IPS-NIHi7 (cell line): ENCODE measurements around the gene BIN1.

ENCODE experiments used
- DNase-seq: peaks from one replicate; pipeline ENCODE4 v3.0.0; 2012; ENCODE audit warnings: mixed read lengths; ENCODE audit errors: extremely low spot score

Gene BIN1

GRCh38 chr2:127024769-127025358, 82.1 kb downstream of the BIN1 start:
- DNase-seq: peak; percentile 81

- DNase-seq: no peak
Observed at GRCh38 chr2:127023504-127023903, 83.5 kb downstream of the BIN1 start.

- DNase-seq: no peak
Observed at GRCh38 chr2:127022817-127023216, 84.1 kb downstream of the BIN1 start.

- DNase-seq: no peak
Observed at GRCh38 chr2:127020536-127020935, 86.4 kb downstream of the BIN1 start.

- DNase-seq: no peak
Observed at GRCh38 chr2:127017548-127017947, 89.4 kb downstream of the BIN1 start.

- DNase-seq: no peak
Observed at GRCh38 chr2:127016329-127016728, 90.6 kb downstream of the BIN1 start.

- DNase-seq: no peak
Observed at GRCh38 chr2:127015106-127015910, 91.6 kb downstream of the BIN1 start.

GRCh38 chr2:127014630-127015029, 92.3 kb downstream of the BIN1 start:
- DNase-seq: no peak

- no peak for DNase-seq
Observed at GRCh38 chr2:127014224-127014623, 92.7 kb downstream of the BIN1 start.

GRCh38 chr2:127012868-127013267, 94.1 kb downstream of the BIN1 start:
- DNase-seq: no peak

GRCh38 chr2:127012215-127012614, 94.7 kb downstream of the BIN1 start:
- DNase-seq: no peak

GRCh38 chr2:127011796-127012195, 95.2 kb downstream of the BIN1 start:
- no peak for DNase-seq

GRCh38 chr2:127011231-127011661, 95.7 kb downstream of the BIN1 start:
- no peak for DNase-seq

GRCh38 chr2:127008265-127009015, 98.5 kb downstream of the BIN1 start:
- DNase-seq: no peak

GRCh38 chr2:127007652-127008051, 99.3 kb downstream of the BIN1 start:
- DNase-seq: no peak

- DNase-seq: no peak
Observed at GRCh38 chr2:127006962-127007361, 100.0 kb downstream of the BIN1 start.

- DNase-seq: no peak
Observed at GRCh38 chr2:127004893-127005600, 101.9 kb downstream of the BIN1 start.

- no peak for DNase-seq
Observed at GRCh38 chr2:127003070-127003800, 103.7 kb downstream of the BIN1 start.

GRCh38 chr2:127001751-127002150, 105.2 kb downstream of the BIN1 start:
- no peak for DNase-seq

- no peak for DNase-seq
Observed at GRCh38 chr2:127000937-127001336, 106.0 kb downstream of the BIN1 start.

- DNase-seq: no peak
Observed at GRCh38 chr2:127000194-127000593, 106.8 kb downstream of the BIN1 start.
